GM18907 (cell line): ENCODE results near the gene PCAT7.
"Not testable (repeated sequence)": the region's sequence is repeated elsewhere in the genome, so short reads cannot be mapped to it uniquely, and the experiment has no call there.

Experiments used
- ATAC-seq: cut with Tn5 transposase; IDR thresholded peaks from one replicate; pipeline ENCODE4 v1.9.1; 2021; ENCODE audit warnings: mild to moderate bottlenecking, moderate library complexity; ENCODE audit not compliant: unreplicated experiment

Gene PCAT7

DNA sequence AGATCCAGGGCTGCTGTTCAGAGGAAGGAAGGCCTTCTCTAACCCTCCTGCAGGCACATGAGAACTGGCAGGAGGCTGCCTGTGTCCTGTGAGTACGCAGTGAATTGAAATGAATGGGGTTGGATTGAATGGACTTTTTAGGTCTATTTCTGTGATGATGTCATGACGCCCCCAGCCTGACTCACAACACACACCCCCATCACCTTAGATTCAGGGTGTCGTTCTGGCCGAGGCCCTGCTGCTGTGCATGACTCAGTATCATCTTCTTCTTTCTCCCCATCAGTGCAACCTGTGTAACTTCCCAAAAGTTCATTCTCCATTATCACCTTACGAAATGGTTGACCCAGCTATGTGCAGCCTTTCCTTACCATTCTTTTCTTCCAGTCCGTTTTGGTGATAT is 5.4 kb downstream of the PCAT7 start:
- ATAC-seq: no peak

DNA sequence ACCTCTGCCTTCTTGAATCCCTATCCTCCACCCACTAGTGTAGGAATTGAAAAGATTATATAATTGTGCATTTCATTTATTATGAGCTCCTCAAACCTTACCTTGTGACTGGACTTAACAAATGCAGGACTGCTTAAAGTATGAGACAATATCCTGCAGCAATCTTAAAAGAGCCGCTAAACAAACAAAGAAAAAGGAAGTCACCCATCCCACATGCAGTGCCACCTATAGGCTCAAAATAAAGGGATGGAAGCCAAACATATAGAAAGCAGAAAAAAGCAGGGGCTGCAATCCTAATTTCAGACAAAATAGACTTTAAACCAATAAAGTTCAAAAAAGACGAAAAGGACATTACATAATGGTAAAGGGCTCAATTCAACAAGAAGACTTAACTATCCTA is 8.7 kb downstream of the PCAT7 start:
- ATAC-seq: no peak

DNA sequence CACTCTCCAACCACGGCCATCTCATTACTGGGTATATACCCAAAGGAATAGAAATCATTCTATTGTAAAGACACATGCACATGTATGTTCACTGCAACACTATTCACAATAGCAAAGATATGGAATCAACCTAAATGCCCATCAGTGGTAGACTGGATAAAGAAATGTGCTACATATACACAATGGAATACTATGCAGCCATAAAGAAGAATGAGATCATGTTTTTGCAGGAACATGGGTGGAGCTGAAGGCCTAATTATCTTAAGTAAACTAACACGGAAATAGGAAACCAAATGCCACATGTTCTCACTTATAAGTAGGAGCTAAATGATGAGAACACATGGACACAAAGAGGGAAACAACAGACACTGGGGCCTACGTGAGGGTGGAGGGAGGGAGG is 9.4 kb downstream of the PCAT7 start:
- ATAC-seq: not testable (repeated sequence)

DNA sequence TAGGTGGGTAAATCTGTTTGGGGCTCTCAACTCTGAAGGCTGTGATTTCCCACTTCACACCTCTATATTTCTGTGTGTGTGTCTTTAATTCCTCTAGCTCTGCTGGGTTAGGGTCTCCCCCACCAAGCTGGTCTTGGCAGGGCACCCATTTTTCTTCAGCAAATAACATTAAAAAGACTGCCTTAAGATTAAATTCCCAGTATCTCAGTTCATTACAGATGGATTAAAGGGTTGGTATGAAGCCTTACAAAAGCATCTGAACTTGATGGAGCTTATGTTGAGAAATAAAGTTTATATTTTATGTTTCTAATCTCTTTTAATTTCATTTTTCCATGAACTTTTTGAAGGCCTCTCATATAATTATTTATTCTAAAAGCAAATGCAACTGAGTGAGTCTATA is 11.7 kb downstream of the PCAT7 start:
- no peak for ATAC-seq

DNA sequence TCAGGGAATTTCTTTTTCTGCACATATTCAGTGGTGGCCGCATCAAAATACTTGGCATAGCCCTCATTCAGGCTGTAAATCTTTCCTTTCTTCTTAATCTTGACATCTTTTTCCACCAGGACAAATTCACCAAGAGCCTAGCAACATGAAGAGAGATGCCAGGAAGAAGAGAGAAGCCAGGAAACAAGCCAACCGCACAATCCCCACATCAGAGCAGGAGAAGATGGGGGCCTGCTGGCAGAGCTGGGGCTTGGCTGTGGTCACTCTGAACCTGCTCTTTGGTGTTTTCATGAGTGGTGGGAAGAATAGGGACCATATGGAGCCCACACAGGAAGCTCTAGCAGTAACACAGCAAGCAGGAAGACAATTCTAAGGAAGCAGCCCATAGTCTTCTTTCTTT is 12.4 kb downstream of the PCAT7 start:
- no peak for ATAC-seq

DNA sequence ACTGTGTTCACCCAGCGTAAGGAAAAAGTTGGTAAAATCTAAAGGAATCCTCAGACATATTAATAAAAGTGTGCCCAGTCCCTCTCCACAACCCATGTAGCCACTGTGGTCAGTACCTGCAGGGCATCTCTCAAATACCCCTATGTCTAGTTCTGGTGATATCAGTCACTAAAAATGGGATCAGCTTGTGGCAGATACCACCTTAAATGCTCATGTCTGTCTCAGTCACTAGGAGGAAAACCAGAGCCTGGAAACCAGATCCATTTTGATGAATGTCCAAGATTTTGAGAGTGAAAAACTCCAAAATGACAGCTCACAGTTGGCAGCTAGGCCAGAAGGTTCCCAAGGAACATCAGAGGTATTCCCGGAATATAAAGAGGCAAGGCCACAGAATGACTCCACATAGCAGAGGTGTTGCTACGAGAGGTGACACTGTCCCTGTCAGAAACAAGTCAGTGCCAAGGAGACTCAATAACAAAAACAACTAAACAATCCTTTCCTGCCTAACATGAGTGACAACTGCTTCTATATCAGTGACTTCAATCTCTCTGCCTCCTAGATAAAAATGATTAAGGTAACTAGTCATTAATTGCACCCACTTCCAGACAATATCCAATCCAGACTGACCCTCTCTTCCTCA is 13.5 kb downstream of the PCAT7 start:
- no peak for ATAC-seq

DNA sequence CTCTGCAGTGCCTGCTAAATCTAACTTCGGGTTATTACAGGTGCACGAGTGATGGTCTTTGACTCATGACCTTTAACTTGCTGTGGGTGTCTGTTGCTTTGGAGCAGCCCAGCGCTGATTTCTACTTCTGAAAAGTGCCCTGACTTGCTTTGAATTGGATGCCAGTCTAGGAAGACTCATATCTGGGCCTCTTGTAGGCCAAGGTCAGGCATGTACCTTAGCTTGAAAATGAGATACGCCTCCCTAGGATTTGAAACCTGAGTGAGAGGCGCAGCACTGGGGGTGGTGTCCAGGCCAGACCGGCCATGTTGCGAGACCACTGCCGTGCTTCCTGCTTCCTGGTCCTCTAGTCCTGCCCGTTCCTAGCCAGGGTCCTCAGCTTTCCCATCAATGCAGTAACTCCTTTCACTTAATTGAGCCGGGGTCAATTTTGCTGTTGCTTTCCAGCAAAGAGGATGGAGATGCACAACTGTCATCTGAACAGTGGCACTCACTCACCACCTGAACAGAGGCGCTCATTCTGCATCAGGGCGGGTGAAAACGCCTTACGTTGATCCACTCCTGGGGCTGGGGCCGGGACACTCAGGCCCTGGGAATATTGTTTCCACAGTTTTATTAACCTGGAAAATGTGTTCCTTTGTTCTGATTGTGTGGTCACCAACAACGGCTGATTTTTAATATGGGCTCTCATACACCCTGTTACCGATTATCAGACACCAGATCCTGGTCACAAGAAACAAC is 14.3 kb downstream of the PCAT7 start:
- ATAC-seq: no peak

DNA sequence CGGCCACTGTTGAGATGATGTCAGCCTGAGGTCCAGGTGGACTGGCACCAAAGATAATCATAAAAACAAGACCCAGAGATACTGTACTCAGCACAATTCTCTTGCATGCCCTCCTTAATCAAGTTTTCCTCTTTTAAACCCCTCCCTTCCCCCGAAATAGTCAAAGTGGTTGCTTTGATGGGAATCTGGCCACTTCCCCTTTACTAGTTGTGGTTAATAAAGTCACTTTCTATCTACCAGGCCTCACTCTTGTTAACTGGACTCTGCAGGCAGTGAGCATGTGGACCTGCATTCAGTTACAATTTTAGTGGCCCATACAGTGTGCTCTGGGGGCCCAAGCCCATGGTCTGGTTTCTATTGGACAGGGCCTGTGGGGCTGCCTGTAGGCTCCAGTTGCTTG is 21.2 kb downstream of the PCAT7 start:
- ATAC-seq: no peak

DNA sequence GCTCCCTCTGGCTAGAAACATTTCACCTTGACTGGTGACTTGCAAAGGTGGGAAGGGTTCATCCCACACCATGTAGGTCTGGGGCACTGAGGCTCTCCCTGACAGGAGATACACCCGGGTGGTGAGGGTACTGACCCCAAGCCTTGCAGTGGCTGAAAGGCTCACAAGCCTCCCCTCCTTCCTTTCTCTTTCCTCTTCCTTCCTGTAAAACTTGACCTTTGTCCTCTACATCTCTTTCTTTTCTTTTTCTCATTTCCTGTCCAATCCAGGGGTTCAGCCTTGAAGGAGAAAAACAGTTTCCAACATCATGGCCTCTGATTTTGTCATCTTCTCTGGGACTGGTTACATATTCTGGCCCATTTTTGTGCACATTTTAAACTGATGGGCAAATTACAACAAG is 22.2 kb downstream of the PCAT7 start:
- no peak for ATAC-seq

DNA sequence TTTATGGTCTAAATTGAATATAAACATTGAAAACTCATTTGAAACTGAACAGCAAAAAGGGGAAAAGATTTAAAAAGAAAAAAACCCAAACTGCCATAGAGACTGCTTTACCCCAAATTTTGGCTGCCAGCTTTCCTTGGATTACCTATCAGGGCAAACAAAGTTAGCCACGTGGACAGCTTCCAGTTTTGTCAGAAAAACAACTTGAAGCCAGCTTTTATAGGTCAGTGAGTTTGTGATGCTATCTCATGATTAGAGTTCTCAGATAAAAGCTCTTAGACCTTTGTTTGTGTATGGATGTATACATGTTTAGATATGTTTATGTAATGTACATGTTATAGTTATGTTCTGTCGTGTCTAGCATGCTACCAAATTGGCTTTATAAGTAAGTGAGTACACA is 22.7 kb downstream of the PCAT7 start:
- ATAC-seq: no peak

DNA sequence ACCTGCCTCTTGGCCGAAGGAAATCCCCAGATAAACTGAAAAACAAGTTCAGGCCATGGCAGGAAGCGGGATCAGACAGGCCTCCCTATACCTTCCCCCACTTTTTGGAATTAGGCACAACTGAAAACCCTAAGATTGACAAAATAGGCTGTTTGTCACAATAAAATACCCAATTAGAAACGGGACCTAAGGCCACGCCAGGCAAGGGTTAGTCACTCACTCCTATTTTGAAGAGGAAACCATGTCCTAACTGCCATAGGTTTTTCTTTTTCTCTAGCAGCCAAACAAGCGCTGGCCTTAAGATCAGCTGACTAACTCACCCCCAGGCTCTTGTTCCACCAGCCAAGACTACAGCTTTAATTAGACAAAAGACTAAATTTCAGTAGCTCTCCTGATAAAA is 26.8 kb downstream of the PCAT7 start:
- ATAC-seq: no peak

DNA sequence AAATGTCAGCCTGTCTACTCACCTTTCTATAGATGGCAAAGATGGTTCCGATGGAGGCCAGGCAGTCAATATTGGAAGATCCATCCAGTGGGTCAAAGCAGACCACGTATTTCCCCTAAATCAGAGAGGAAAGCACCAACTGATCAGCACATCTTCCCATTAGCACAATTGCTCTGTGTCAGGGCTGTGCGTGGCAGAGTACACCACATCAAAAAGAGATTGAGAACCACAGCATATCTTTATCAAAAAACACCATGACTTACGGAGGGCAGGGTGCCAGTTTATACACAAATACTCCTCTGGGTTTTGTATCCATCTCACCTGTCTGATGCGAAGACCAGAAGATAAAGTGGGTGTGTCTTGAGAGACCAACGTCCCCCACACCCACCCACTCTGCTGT is 29.7 kb downstream of the PCAT7 start:
- ATAC-seq: no peak

DNA sequence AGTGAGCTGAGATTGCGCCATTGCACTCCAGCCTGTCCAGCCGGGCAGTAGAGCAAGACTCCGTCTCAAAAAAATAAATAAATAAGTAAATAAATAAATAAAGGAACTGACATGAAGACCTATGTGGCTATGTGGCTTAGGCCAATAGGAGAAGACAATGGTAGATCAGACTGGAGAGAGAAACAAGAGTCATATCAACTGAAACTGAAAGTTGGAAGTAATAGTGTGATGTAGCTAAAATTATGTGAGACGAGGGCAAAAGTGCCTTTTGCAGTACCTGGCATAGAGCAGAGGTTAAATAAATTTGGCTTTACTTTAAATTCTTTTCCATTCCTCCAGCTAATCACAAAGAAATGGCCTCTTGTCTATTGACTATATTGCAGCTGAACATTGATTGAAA is 31.4 kb downstream of the PCAT7 start:
- no peak for ATAC-seq

DNA sequence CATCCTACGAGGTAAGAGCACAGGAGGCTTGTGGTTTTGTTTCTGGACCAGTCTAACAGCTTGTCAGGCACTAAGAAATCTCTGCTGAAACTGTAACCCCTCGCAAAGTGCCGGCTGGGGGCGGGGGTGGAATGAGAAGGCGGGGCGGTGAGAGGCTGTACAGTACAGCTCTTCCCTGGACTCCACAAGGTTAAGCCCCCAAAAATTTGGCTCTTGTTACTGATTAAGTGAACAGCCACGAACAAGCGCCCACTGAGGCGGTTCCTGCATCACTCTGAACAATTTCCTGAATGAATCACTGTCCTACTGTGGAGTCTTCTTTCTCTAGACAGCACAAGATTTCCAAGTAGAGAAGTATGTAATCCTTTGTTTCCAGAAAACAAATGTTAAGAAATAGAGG is 31.9 kb downstream of the PCAT7 start:
- ATAC-seq: no peak

DNA sequence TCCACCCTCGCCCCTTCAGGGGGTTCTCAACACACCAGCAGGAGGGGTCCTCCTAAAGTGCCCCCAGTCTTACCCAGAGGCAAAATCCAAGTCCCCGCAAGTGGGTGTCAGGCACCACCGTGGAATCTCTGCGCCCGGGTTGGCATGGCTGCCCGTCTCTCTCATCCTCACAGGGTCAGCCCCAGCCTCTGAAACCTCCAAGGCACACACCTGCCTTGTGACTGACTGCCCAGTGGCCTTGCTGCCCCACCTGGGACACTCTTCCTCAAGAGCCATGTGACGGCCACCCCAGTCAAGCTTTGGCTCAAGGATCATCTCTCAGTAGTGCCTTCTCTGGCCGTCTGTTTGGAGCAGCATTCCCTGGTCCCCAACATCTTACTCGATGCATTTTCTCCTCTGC is 33.8 kb downstream of the PCAT7 start:
- ATAC-seq: no peak

DNA sequence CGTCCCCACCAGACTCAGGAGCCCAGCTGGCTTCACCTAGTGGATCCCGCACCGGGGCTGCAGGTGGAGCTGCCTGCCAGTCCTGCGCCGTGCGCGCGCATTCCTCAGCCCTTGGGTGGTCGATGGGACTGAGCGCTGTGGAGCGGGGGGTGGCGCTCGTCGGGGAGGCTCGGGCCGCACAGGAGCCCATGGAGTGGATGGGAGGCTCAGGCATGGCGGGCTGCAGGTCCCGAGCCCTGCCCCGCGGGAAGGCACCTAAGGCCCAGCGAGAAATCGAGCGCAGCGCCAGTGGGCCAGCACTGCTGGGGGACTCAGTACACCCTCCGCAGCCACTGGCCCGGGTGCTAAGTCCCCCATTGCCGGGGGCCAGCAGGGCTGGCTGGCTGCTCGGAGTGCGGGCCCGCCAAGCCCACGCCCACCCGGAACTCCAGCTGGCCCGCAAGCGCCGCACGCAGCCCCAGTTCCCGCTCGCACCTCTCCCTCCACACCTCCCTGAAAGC is 36.2 kb downstream of the PCAT7 start:
- ATAC-seq: not testable (repeated sequence)

DNA sequence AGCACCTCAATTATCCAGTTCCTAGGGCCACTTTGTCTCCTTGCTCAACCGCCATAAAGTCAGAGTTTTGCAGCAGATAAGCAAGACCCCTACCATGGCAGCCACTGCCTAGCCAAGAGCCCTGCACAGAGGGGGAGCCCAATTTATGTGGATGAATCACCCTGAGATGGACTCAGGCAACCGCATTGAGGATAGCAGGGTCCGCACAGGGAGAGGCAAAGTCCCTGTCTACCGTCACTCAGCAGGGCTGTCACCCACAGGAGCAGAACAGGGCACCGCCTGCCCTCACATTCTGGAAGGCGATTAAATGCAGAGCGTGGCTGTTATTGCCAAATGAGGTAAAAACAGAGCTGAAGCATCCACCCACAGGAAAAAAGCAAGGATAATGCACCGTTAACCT is 37.0 kb downstream of the PCAT7 start:
- no peak for ATAC-seq

DNA sequence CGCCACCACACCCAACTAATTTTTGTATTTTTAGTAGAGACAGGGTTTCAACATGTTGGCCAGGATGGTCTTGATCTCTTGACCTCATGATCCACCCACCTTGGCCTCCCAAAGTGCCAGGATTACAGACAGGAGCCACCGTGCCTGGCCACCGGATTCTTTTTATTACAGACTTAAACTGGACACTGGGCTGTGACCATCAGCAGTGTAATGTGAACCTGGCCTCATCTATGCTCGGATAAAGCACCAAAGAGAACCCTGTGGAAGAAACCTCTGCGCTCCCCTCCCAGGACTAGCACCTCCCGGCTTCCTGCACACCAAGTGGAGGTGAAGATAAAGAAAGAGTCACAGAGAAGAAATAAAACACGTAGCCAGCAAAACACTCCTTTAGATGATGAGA is 37.8 kb downstream of the PCAT7 start:
- ATAC-seq: not testable (repeated sequence)

DNA sequence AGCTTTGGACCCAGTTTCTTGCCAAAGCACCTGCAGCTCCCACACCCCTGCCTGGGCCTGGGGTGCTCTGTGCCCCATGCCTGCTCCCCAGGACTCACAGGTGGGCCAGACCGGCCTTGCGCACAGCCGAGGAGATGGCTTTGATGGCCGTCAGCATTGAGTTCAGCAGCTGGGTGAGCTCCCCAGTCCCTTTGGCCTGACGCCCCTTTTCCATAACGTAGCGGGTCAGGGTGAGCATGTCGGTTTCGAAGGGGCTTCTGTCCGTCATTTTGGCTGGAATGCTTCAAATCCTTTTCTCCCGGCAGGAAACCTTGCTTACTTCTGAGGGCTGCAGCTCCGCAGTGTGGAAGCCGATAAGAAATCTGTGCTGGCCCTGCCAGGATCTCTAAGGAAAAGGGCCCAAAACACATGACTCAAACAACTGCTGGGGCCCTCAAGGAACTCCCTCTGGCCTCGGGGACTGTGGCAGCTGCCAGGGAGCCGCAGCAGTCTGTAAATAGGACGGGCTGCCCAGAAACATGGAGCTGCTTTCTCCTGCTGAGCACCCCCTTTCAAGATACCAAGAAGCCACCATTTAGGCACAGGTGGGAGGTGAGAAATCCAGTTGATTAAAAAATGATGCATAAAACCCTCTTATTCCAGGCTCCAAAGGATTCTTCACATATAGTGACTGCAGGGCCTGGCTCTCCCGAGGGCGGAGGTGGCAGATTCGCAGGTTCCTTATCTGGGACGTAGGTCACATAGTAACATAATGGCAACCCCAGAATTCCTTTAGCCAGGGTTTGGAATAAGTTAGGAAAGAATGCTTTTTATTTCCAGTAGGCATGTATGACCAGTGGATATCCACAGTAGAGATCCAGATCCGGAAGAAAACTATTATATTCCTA is 38.8 kb downstream of the PCAT7 start, which contains the start of gene FBP2:
FBP2 (minus strand) TSS at position 366 of the 887 bp plus-strand sequence; CDS start at position 268, 98 bp downstream.
- ATAC-seq: no peak

DNA sequence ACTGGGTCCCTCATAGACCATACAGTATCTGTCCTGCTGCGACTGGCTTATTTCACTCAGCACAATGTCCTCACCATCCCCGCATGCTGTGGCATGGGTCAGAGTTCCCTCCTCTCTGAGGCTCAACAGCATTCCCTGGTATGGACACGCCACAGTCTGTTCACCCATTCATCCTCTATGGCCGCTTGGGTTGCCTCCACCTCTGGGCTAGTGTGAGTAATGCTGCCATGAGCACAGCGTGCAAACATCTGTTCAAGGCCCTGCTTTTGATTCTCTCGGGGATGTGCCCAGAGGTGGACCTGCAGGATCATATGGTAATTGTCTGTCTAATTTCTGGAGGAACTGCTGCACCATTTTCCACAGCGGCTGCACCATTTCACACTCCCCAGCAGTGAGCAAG is 44.2 kb downstream of the PCAT7 start:
- ATAC-seq: no peak

DNA sequence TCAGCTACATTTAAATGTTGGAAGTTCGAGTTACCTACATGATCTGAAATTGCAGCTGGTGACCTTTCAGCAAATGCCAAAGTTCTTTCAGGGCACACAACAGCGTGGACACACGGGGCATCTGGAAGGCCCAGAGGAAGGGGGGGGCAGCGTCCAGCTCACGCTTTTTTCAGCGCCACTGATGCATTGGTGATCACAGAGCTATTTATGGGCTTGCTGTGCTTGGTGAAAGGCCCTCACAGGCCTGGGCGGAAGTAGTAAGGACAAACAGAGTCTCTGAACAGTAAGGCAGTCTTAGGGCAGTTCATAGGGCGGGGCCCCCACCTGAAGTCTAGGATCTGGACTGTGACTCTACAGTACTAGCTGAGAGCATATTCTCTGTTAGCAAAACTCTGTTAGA is 45.4 kb downstream of the PCAT7 start:
- ATAC-seq: no peak

DNA sequence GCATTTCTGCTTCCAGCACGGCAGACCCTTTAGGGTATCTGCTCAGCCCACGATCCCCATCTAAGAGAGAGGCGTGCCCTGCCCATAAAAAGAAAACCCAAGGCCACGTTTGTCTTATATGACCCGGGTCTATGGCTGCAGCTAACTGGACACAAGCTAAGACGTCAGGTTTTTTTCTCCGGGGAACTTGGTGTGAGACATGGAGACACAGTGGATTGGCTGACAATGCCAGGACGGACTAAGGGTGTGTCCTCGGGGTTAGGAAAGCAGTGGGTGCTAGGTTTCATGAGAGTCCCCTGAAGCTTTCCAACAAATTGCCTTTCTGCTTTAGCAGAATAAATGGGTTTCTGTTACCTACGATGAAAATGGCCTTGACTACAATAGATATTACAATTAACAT is 45.8 kb downstream of the PCAT7 start:
- no peak for ATAC-seq
